Kidney (tissue), 14 donors: ENCODE measurements around the gene ZNHIT2. TPM values are rescaled to one million over a fixed set of nuclear protein-coding genes. Genes with fewer than 3 reads are reported as not detected.

Experiments used
- DNase-seq, 5 donors: peaks; one replicate each; pipeline ENCODE4 v3.0.0-alpha.2; 2013 to 2020
- FAIRE-seq: peaks from 2 replicates; lab custom pipeline; 2012; peaks lifted over from hg19 to GRCh38; lab: Jason Lieb, UNC
- H3K27ac ChIP-seq, 2 donors: one replicate each; pipeline ENCODE4 v1.7.0; 2013; ENCODE audit warnings: low read depth in 2 of 2, low read length in 2 of 2, inconsistent platforms in 1 of 2
- H3K27me3 ChIP-seq: one replicate; pipeline ENCODE4 v1.7.1; 2013; ENCODE audit warnings: low read length, inconsistent platforms; ENCODE audit not compliant: control insufficient read depth, insufficient read depth
- H3K36me3 ChIP-seq, 3 donors: one replicate each; pipeline versions ENCODE4 v1.7.0 to v1.7.1; 2013; ENCODE audit warnings: low read length in 3 of 3, control low read depth in 1 of 3, inconsistent platforms in 1 of 3; ENCODE audit not compliant: insufficient read depth in 3 of 3, control insufficient read depth in 2 of 3
- H3K4me1 ChIP-seq, 3 donors: one replicate each; pipeline versions ENCODE4 v1.7.0 to v1.7.1; 2013; ENCODE audit warnings: low read length in 3 of 3, inconsistent platforms in 1 of 3, low read depth in 1 of 3; ENCODE audit not compliant: control insufficient read depth in 2 of 3, insufficient read depth in 2 of 3
- H3K4me3 ChIP-seq, 3 donors: one replicate each; pipeline versions ENCODE4 v1.7.0 to v1.8.1; 2013; ENCODE audit warnings: low read length in 3 of 3, control low read depth in 1 of 3, inconsistent platforms in 1 of 3
- H3K9ac ChIP-seq, 3 donors: one replicate each; pipeline versions ENCODE4 v1.7.0 to v1.7.1; 2013; ENCODE audit warnings: low read length in 3 of 3, control low read depth in 1 of 3, inconsistent platforms in 1 of 3
- H3K9me3 ChIP-seq, 3 donors: one replicate each; pipeline versions ENCODE4 v1.7.0 to v1.7.1; 2013; ENCODE audit warnings: low read length in 3 of 3, control low read depth in 1 of 3, inconsistent platforms in 1 of 3; ENCODE audit not compliant: control insufficient read depth in 2 of 3, insufficient read depth in 1 of 3
- intact Hi-C: fragments of 100-400 bp; cut with DNase I; formaldehyde crosslinking; loops from one replicate; pipeline ENCODE4 v1.11.1; 2022
- polyA plus RNA-seq: library from polyadenylated mRNA; stranded (reverse); fragments of 350-450 nt; fragmentation: Illumina TruSeq; extraction: RNeasy Lipid Tissue Mini Kit (QIAGEN cat#74804); gene quantifications from one replicate; pipeline ENCODE4 v1.2.3, GENCODE V29; 2014; ENCODE audit warnings: low read depth, low replicate concordance; ENCODE audit not compliant: insufficient read depth
- total RNA-seq: library from RNA; stranded (reverse); fragmentation: NEBNext Ultra II Directional; extraction: Animal tissue kit (Norgen Biotek cat#: 25700); gene quantifications from one replicate; pipeline ENCODE4 v1.2.1, GENCODE V29; 2021
- TF ChIP-seq, protein P1 (sequence below): IDR thresholded peaks from 3 replicates; pipeline ENCODE4 v1.5.1; 2012; ENCODE audit warnings: mild to moderate bottlenecking, moderate library complexity, borderline replicate concordance; ENCODE audit not compliant: insufficient read depth; ENCODE audit errors: extremely low read depth
- donor health status: control.
- donor health status: control.
- donor health status: control.
- donor health status: control.
- donor health status: control.
- donor health status: DM: yes; HTN: yes; CAD: no.
- donor health status: Normal renal cell carcinoma (clear cell type).

The ZNHIT2 gene
- total and polyA plus RNA-seq, 2 donors from 2014 or later, result 14.0 to 21.1 TPM

DNA sequence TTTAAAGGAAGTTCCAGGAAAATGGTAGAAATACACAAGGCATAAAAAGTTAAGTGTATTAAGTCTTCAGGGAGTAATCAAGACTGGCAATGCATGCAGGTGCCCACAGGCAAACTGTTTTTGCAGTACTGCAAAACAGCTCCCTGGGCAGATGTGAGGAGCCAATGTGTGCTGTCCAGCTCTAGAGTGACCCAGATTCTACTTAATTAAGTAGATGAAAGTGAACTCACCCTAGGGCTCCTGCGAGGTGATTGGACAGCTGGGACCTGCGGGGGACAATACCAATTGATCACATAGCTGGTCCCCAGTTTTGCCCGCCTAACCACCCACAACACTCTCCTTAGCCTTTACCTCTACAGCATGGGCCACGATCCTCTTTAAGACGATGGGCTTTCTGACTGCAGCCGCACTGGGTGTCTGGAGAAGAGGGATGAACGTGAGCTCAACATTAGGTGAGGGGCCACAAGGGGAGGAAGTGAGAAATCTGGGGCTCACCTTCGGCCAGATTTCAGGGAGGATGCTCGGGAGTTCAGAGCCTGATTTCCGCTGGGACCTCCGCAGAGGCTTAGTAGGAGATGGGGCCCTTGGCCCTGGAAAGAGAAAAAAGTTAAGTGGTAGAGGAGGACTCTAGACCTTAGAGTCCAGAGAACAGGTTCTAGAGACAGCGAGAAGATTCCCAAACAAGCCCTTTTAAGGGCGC, 34.2 kb downstream of the ZNHIT2 start:
- DNase-seq (no peak), FAIRE-seq (no peak)
- Histone ChIP-seq H3K27me3 (no peaks in the 10 kb centered on the region), H3K36me3 (peaks cover 8 to 20% (median 12%) of the 10 kb centered on the region in 3 donors), H3K9me3 (no peaks in the 10 kb centered on the region), H3K27ac (peak overlapping the region in 1 of 2 donors; percentile 95), H3K9ac (peak overlapping the region in 2 of 3 donors; percentile 47 to 94), H3K4me1 (peaks cover 0 to 18% (median 9%) of the 10 kb centered on the region in 3 donors), H3K4me3 (peak overlapping the region; percentile 56 to 97 (median 91))
- TF ChIP-seq, protein P1, sequence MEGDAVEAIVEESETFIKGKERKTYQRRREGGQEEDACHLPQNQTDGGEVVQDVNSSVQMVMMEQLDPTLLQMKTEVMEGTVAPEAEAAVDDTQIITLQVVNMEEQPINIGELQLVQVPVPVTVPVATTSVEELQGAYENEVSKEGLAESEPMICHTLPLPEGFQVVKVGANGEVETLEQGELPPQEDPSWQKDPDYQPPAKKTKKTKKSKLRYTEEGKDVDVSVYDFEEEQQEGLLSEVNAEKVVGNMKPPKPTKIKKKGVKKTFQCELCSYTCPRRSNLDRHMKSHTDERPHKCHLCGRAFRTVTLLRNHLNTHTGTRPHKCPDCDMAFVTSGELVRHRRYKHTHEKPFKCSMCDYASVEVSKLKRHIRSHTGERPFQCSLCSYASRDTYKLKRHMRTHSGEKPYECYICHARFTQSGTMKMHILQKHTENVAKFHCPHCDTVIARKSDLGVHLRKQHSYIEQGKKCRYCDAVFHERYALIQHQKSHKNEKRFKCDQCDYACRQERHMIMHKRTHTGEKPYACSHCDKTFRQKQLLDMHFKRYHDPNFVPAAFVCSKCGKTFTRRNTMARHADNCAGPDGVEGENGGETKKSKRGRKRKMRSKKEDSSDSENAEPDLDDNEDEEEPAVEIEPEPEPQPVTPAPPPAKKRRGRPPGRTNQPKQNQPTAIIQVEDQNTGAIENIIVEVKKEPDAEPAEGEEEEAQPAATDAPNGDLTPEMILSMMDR, result no peak
- intact Hi-C loops, result no loop called here

DNA sequence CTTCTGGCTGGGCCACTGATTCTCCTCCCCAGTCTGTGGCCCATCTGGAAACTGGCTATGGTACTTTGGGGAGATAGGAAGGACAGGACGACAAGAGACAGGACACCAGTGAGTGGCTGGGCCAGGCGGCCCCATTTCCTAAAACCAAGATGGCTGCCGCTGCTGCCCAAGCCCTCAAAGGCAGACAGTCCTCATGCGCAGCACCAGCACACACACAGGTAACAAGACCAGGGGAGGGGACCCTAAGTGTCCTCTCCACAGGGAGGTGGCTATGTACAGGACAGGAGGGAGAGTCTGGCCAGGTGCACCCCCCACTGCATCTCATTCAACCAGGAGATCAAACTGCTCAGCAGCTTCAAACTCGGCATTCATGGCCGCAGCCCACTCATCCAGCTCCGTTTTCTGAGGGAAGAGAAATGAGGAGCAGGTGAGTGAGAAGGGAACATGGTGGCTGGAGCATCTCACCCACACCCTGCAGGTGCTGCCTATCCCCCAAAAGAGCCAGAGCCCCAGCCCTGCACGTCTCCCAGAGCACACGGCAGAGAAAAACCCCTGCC, 38.6 kb downstream of the ZNHIT2 start:
- no peaks in the 10 kb centered on the region for H3K36me3 ChIP-seq
- H3K4me3 ChIP-seq, result no peak overlapping the region
- no peak overlapping the region for H3K27ac ChIP-seq
- TF ChIP-seq, protein P1, result no peak
- peaks cover 0 to 5% (median 4%) of the 10 kb centered on the region in 3 donors for H3K4me1 ChIP-seq
- no peaks in the 10 kb centered on the region for H3K9me3 ChIP-seq
- FAIRE-seq (no peak), DNase-seq (no peak)
- no peak overlapping the region for H3K9ac ChIP-seq
- intact Hi-C loops, result no loop called here
- H3K27me3 ChIP-seq, result no peaks in the 10 kb centered on the region

DNA sequence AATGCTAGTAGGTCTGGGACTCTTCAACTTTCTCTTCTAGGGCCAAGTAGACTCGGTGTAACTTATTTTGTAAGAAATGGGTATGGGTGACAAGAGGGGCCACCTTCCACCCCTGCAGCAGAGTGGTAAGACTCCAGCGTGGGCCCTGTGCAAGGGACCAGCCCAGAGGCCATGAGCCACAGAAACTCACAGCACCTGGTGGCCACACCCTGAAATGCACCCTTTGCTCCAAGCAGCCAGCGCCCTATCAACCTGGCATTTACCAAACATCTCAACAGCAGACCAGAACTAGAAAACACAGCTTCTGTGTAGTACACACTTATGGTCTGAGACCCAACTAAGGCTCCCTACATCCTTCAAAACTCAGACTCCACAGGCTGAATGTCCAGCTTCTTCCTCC, 39.4 kb downstream of the ZNHIT2 start:
- no peak for FAIRE-seq
- intact Hi-C loops, result no loop called here
- H3K4me3 ChIP-seq, result no peak overlapping the region
- TF ChIP-seq, protein P1, result peak; percentile 51
- peak in 3 of 5 donors; percentile 20 to 37 (median 24) for DNase-seq
- H3K9me3 ChIP-seq, result no peaks in the 10 kb centered on the region
- no peaks in the 10 kb centered on the region for H3K36me3 ChIP-seq
- H3K9ac ChIP-seq, result no peak overlapping the region
- no peaks in the 10 kb centered on the region for H3K4me1 ChIP-seq
- no peaks in the 10 kb centered on the region for H3K27me3 ChIP-seq
- H3K27ac ChIP-seq, result no peak overlapping the region
